Endodermal cell (in vitro differentiated cells): ENCODE measurements around the gene BAIAP2. TPM values are rescaled to one million over a fixed set of nuclear protein-coding genes. Genes with fewer than 3 reads are reported as not detected.

Experiments used
- DNase-seq: peaks from one replicate; pipeline ENCODE4 v3.0.0-alpha.2; 2017
- H3K27ac ChIP-seq: 2 replicates; pipeline ENCODE4 v1.5.1; 2013; ENCODE audit warnings: mild to moderate bottlenecking, low read depth, low read length, moderate library complexity
- H3K27me3 ChIP-seq: 2 replicates; pipeline ENCODE4 v1.6.1; 2013; ENCODE audit warnings: mild to moderate bottlenecking, low read length, moderate library complexity; ENCODE audit not compliant: insufficient read depth, control insufficient read depth, poor library complexity, severe bottlenecking
- H3K36me3 ChIP-seq: 2 replicates; pipeline ENCODE4 v1.7.0; 2013; ENCODE audit warnings: mild to moderate bottlenecking, low read length, moderate library complexity; ENCODE audit not compliant: control insufficient read depth, insufficient read depth
- H3K4me1 ChIP-seq: one replicate; pipeline ENCODE4 v1.7.0; 2013; ENCODE audit warnings: low read length; ENCODE audit not compliant: control insufficient read depth, insufficient read depth
- H3K4me3 ChIP-seq: 2 replicates; pipeline ENCODE4 v1.5.1; 2013; ENCODE audit warnings: mild to moderate bottlenecking, low read length, moderate library complexity
- H3K9ac ChIP-seq: 2 replicates; pipeline ENCODE4 v1.6.1; 2013; ENCODE audit warnings: mild to moderate bottlenecking, low read length, moderate library complexity; ENCODE audit not compliant: poor library complexity, severe bottlenecking; ENCODE audit errors: extremely low read depth
- H3K9me3 ChIP-seq: 2 replicates; pipeline ENCODE4 v1.6.1; 2013; ENCODE audit warnings: mild to moderate bottlenecking, low read length, moderate library complexity; ENCODE audit not compliant: control insufficient read depth
- H3K27ac Mint-ChIP-seq: 2 replicates; pipeline ENCODE4 v1.8.0; 2020; ENCODE audit warnings: mixed read lengths
- H3K27me3 Mint-ChIP-seq: 2 replicates; pipeline ENCODE4 v1.8.0; 2021; ENCODE audit warnings: mild to moderate bottlenecking, mixed read lengths; ENCODE audit not compliant: insufficient read depth
- H3K36me3 Mint-ChIP-seq: 2 replicates; pipeline ENCODE4 v1.8.0; 2020; ENCODE audit warnings: low read depth, mixed read lengths
- H3K4me1 Mint-ChIP-seq: 2 replicates; pipeline ENCODE4 v1.8.0; 2020; ENCODE audit warnings: mixed read lengths
- H3K4me3 Mint-ChIP-seq: 2 replicates; pipeline ENCODE4 v1.8.0; 2020; ENCODE audit warnings: mild to moderate bottlenecking, moderate library complexity, mixed read lengths
- H3K9me3 Mint-ChIP-seq: 2 replicates; pipeline ENCODE4 v1.8.0; 2020; ENCODE audit warnings: mild to moderate bottlenecking, mixed read lengths
- CTCF ChIP-seq: fragments of 200-600 bp; sonication (generic); conservative IDR thresholded peaks from 2 replicates; pipeline ENCODE4 v1.5.0; 2021; ENCODE audit warnings: antibody characterized with exemption, mild to moderate bottlenecking
- WGBS, 2 experiments: methylation state at CpG; one replicate each; pipeline versions ENCODE4 v1.1.5 to v1.1.7; 2013; ENCODE audit warnings: missing lambda C conversion rate in 2 of 2, mixed read lengths in 1 of 2; ENCODE audit not compliant: insufficient coverage in 1 of 2, insufficient read length in 1 of 2; 5-methylcytosine and 5-hydroxymethylcytosine counted together
- total RNA-seq, 2 donors: library from RNA; stranded (reverse); fragmentation: NEBNext Ultra II Directional in 1 of 2; extraction: Animal tissue kit (Norgen Biotek cat#: 25700) in 1 of 2; gene quantifications; 2 replicates in 1 of 2; 3 replicates in 1 of 2; pipeline ENCODE4 v1.2.1, GENCODE V29; 2021

Gene BAIAP2
- total RNA-seq, 2 donors from 2014 or later = 24.9 to 32.7 TPM

DNA sequence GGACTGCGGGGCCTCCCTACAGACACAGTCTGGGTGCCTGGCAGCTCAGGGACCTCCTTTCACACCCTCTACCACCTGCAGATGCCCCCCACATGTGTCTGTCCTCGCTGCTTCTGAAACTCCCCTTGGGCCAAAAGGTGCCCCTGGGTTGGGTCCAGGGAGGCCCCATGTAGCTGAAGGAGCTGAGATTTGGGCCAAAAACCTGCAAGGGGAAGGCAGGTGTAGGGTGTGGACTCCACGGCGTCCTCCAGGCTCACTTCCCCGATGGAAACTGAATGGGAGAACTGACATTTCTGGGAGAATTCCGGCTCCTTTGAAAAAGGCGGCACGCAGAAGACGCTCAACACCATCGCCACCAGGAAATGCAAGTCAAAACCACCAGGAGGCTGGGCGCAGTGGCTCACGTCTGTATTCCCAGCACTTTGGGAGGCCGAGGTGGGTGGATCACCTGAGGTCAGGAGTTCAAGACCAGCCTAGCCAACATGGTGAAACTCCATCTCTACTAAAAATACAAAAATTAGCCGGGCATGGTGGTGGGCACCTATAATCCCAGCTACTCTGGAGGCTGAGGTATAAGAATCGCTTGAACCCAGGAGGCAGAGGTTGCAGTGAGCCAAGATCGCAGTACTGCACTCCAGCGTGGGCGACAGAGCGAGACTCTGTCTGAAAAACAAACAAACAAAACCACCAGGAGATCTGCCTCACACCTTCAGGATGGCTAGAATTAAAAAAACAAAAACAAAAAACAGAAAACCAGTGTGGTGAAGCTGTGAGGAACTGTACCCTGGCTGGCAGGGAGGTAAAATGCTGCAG, 13.2 kb upstream of the BAIAP2 start:
- H3K4me3 Mint-ChIP-seq = no peak overlapping the region

GRCh38 chr17:81022344-81022676, 12.6 kb upstream of the BAIAP2 start:
- Histone ChIP-seq H3K36me3 (no peaks in the 10 kb centered on the region), H3K27ac (no peak overlapping the region), H3K9ac (no peak overlapping the region), H3K9me3 (peaks cover under 1% of the 10 kb centered on the region), H3K4me1 (peaks cover 6% of the 10 kb centered on the region), H3K27me3 (no peaks in the 10 kb centered on the region), H3K4me3 (no peak overlapping the region)
- Mint-ChIP-seq H3K9me3 (no peaks in the 10 kb centered on the region), H3K27me3 (no peaks in the 10 kb centered on the region), H3K36me3 (no peaks in the 10 kb centered on the region), H3K4me1 (peaks cover 26% of the 10 kb centered on the region), H3K27ac (no peak overlapping the region), H3K4me3 (no peak overlapping the region)
- no peak for DNase-seq
- 94 to 100% methylated on average over 1 to 4 of the region's 6 CpGs for WGBS, 2 experiments
- TF ChIP-seq CTCF = no peak

More for the DNA sequence above, 13.2 kb upstream of the BAIAP2 start:
- Mint-ChIP-seq H3K4me1 (peaks cover 26% of the 10 kb centered on the region), H3K36me3 (no peaks in the 10 kb centered on the region), H3K27me3 (no peaks in the 10 kb centered on the region), H3K9me3 (peaks cover 3% of the 10 kb centered on the region), H3K27ac (peak overlapping the region; percentile 35)
- WGBS, 2 experiments = 90 to 92% methylated on average over 11 to 19 of the region's 19 CpGs
- Histone ChIP-seq H3K4me1 (peaks cover 6% of the 10 kb centered on the region), H3K9ac (no peak overlapping the region), H3K36me3 (no peaks in the 10 kb centered on the region), H3K4me3 (no peak overlapping the region), H3K9me3 (peaks cover 6% of the 10 kb centered on the region), H3K27me3 (no peaks in the 10 kb centered on the region), H3K27ac (no peak overlapping the region)
- DNase-seq = no peak
- TF ChIP-seq CTCF = peak; percentile 30

DNA sequence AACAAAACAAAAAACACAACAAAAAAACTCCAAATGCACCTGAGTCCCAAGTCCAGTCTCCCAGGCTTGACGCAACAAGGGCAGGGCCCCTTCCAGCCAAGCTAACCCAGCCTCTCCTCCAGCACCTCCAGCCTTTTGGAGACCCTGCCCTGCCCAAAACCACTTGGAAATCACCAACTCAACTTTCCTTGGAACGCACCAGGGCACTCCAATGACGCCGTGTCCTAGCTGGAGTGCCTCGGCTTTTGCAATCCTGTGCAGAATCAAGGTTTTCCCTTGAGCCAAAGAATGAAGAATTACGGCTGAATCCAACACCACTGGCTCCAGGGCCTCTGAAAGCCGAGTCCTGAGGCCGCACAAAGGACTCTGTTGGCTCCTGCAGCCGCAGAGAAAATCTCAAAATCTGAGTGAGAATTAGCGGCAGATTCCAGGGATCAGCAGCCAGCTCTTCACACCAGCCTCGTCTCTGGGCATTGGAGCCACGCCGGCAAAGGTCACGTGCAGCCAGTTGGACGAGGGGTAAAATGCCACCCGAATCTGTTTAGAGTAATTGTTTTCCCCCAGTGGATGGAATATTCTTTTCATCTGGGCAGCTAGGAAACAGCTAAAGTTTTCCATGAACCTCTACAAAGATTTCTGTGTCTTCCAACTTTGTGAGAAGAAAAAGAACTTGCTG, 9.7 kb upstream of the BAIAP2 start:
- no peaks in the 10 kb centered on the region for H3K27me3 Mint-ChIP-seq
- no peak for DNase-seq
- no peaks in the 10 kb centered on the region for H3K9me3 Mint-ChIP-seq
- H3K4me3 ChIP-seq = no peak overlapping the region
- no peaks in the 10 kb centered on the region for H3K9me3 ChIP-seq
- 88 to 90% methylated on average over 13 to 16 of the region's 16 CpGs for WGBS, 2 experiments
- no peak overlapping the region for H3K4me3 Mint-ChIP-seq
- H3K4me1 ChIP-seq = no peaks in the 10 kb centered on the region
- no peak overlapping the region for H3K9ac ChIP-seq
- H3K36me3 ChIP-seq = no peaks in the 10 kb centered on the region
- no peak for TF ChIP-seq CTCF
- H3K27ac ChIP-seq = no peak overlapping the region
- H3K27me3 ChIP-seq = no peaks in the 10 kb centered on the region
- no peak overlapping the region for H3K27ac Mint-ChIP-seq
- no peaks in the 10 kb centered on the region for H3K36me3 Mint-ChIP-seq
- peaks cover 9% of the 10 kb centered on the region for H3K4me1 Mint-ChIP-seq
